Measurements from ENCODE around the gene PDE1C. TPM values are rescaled to one million over a fixed set of nuclear protein-coding genes. Genes with fewer than 3 reads are reported as not detected.

Gene PDE1C
- total and polyA plus RNA-seq, 2 of the 4 experiments (the other 2 are of a cell fraction), result 14.2 to 61.5 TPM

- no peak overlapping the region for H2BK5ac ChIP-seq (ENCODE audit: low read depth, low read length, poor library complexity, severe bottlenecking)
- ATAC-seq (ENCODE audit: low read depth) (no peak), DNase-seq (no peak)
- intact Hi-C loops (cut with micrococcal nuclease) (loop anchor here (10.0 kb wide), 1 partner anchor 382 kb away; no protein-coding TSS in a partner anchor), in situ Hi-C loops (cut with MboI; ENCODE audit: low sequenced_read_pairs) (no loop called here), dilution Hi-C loops (cut with HindIII; ENCODE audit: low sequenced_read_pairs, unreplicated experiment) (no loop called here)
- no TSS peak for BruUV-seq (replicated peaks)
- H3K23ac ChIP-seq (ENCODE audit: low read depth, low read length), result no peak overlapping the region
- no peak overlapping the region for H3K4me2 ChIP-seq (ENCODE audit: low read depth, low read length)
- no peaks in the 10 kb centered on the region for H3K9me3 ChIP-seq (ENCODE audit: control insufficient read depth, insufficient read depth, low read length)
- H3K4ac ChIP-seq (ENCODE audit: low read depth, low read length), result no peak overlapping the region
- ChIA-PET POLR2A (ENCODE audit: unreplicated experiment) (no interaction called here), CTCF (interaction anchor here (0.6 kb wide), 1 partner anchor 135 kb away, joined by 3 read pairs; no protein-coding TSS in a partner anchor)
- no peak overlapping the region for H3K18ac ChIP-seq (ENCODE audit: low read depth, low read length)
- no peak overlapping the region for H2AK9ac ChIP-seq (replicated peaks; ENCODE audit: low read depth, low read length, poor library complexity)
- peaks cover 3% of the 10 kb centered on the region; the same call in 1 of the 2 replicates for H3K9me1 ChIP-seq (ENCODE audit: insufficient read depth, low read length)
- H3K14ac ChIP-seq (replicated peaks; ENCODE audit: low read depth, low read length), result no peak overlapping the region
- no peak overlapping the region for H4K8ac ChIP-seq (ENCODE audit: low read depth in 2 of 2, low read length in 2 of 2)
- no peaks in the 10 kb centered on the region for H4K20me1 ChIP-seq (ENCODE audit: insufficient read depth, low read length)
- no peak overlapping the region for H2BK15ac ChIP-seq (ENCODE audit: low read depth, low read length)
- H3K56ac ChIP-seq (ENCODE audit: extremely low read depth, insufficient read depth, low read length), result no peak overlapping the region
- H4K91ac ChIP-seq (ENCODE audit: insufficient read depth, low read depth, low read length), result no peak overlapping the region
- TF ChIP-seq SMC3 (IDR thresholded peaks at IDR 0.05; ENCODE audit: low read depth, low read length), result no peak
- no peak for TF ChIP-seq MAFK (IDR thresholded peaks at IDR 0.05; ENCODE audit: low read depth, low read length)
- TF ChIP-seq NFE2L2 (IDR thresholded peaks at IDR 0.05; ENCODE audit: low read depth, low read length), result no peak
- peaks cover 2% of the 10 kb centered on the region; the same call in 1 of the 2 replicates for H3K4me1 ChIP-seq (ENCODE audit: control insufficient read depth, insufficient read depth, low read length)
- no peak overlapping the region; the same call in 1 of the 2 replicates for H4K5ac ChIP-seq (ENCODE audit: low read depth, low read length)
- no peak overlapping the region for H2BK20ac ChIP-seq (ENCODE audit: low read depth, low read length)
- H3K36me3 ChIP-seq (ENCODE audit: control insufficient read depth, insufficient read depth, low read length), result no peaks in the 10 kb centered on the region
- H2AFZ ChIP-seq (replicated peaks; ENCODE audit: low read length, poor library complexity), result no peak overlapping the region
- H3K4me3 ChIP-seq (ENCODE audit: insufficient read depth, low read depth, low read length), result no peak overlapping the region
- WGBS, 2 experiments (ENCODE audit: extremely low coverage in 2 of 2, insufficient read length in 1 of 2), result no CpG with 5 or more reads among the region's 2 CpGs
- no peaks in the 10 kb centered on the region for H3K79me1 ChIP-seq (ENCODE audit: low read depth in 1 of 2, low read length in 2 of 2)
- no peak overlapping the region for H2BK120ac ChIP-seq (ENCODE audit: low read depth, low read length)
- H3K27ac ChIP-seq (ENCODE audit: insufficient read depth, low read length), result no peak overlapping the region
- no peak overlapping the region for H2AK5ac ChIP-seq (ENCODE audit: low read depth, low read length)
- H3K9ac ChIP-seq (ENCODE audit: low read depth, low read length), result no peak overlapping the region
- no peaks in the 10 kb centered on the region for H3K27me3 ChIP-seq (ENCODE audit: control insufficient read depth, insufficient read depth, low read length)
Observed at GRCh38 chr7:31783221-31783620, 287.0 kb downstream of the PDE1C start.

Measured in IMR-90 (cell line).